H9 (cell line): Measurements from ENCODE around the gene NT5C2. TPM values are rescaled to one million over a fixed set of nuclear protein-coding genes. Genes with fewer than 3 reads are reported as not detected.
A peak's percentile ranks its signal among the peaks of the same experiment; 100 is the strongest.
"Not testable (repeated sequence)": the region's sequence is repeated elsewhere in the genome, so short reads cannot be mapped to it uniquely, and the experiment has no call there.

Experiments used
- DNase-seq: peaks from one replicate; pipeline ENCODE4 v3.0.0-alpha.2; 2017
- H2AFZ ChIP-seq: one replicate; pipeline ENCODE4 v1.6.1; 2013; ENCODE audit warnings: mild to moderate bottlenecking, low read length, control low read depth, moderate library complexity
- H2AK5ac ChIP-seq: 2 replicates; pipeline ENCODE4 v1.6.1; 2013; ENCODE audit warnings: low read length, control low read depth, mixed read lengths; ENCODE audit not compliant: insufficient read length
- H2BK120ac ChIP-seq: one replicate; pipeline ENCODE4 v1.6.1; 2013; ENCODE audit warnings: low read depth, mild to moderate bottlenecking, low read length, control low read depth, inconsistent platforms; ENCODE audit not compliant: poor library complexity, severe bottlenecking
- H2BK12ac ChIP-seq: 2 replicates; pipeline ENCODE4 v1.6.1; 2013; ENCODE audit warnings: low read length, control low read depth, mixed read lengths, low read depth; ENCODE audit not compliant: insufficient read length
- H2BK15ac ChIP-seq: 2 replicates; pipeline ENCODE4 v1.6.1; 2013; ENCODE audit warnings: low read depth, low read length, control low read depth
- H2BK20ac ChIP-seq: one replicate; pipeline ENCODE4 v1.6.1; 2013; ENCODE audit warnings: low read depth, mild to moderate bottlenecking, low read length, control low read depth, inconsistent platforms; ENCODE audit not compliant: poor library complexity, severe bottlenecking
- H2BK5ac ChIP-seq: 2 replicates; pipeline ENCODE4 v1.6.1; 2013; ENCODE audit warnings: low read length, control low read depth, mixed read lengths; ENCODE audit not compliant: insufficient read length
- H3K14ac ChIP-seq: 2 replicates; pipeline ENCODE4 v1.6.1; 2013; ENCODE audit warnings: low read length, control low read depth; ENCODE audit not compliant: insufficient read depth
- H3K18ac ChIP-seq: 2 replicates; pipeline ENCODE4 v1.6.1; 2013; ENCODE audit warnings: low read depth, mild to moderate bottlenecking, mixed read lengths, low read length, control low read depth; ENCODE audit not compliant: insufficient read length
- H3K23ac ChIP-seq: 2 replicates; pipeline ENCODE4 v1.6.1; 2013; ENCODE audit warnings: low read length, control low read depth, mixed read lengths, low read depth; ENCODE audit not compliant: insufficient read length
- H3K23me2 ChIP-seq: 2 replicates; pipeline ENCODE4 v1.6.1; 2013; ENCODE audit warnings: low read depth, mild to moderate bottlenecking, mixed read lengths, low read length, control low read depth; ENCODE audit not compliant: insufficient read length, poor library complexity, severe bottlenecking
- H3K27ac ChIP-seq: 2 replicates; pipeline ENCODE4 v1.5.1; 2013; ENCODE audit warnings: low read length, control low read depth, mixed read lengths, low read depth; ENCODE audit not compliant: insufficient read length
- H3K27me3 ChIP-seq: 2 replicates; pipeline ENCODE4 v1.6.1; 2013; ENCODE audit warnings: low read length, control low read depth, inconsistent platforms; ENCODE audit not compliant: insufficient read depth
- H3K4ac ChIP-seq: 2 replicates; pipeline ENCODE4 v1.6.1; 2013; ENCODE audit warnings: low read depth, mild to moderate bottlenecking, control low read depth, inconsistent platforms, low read length, moderate library complexity
- H3K4me1 ChIP-seq: 2 replicates; pipeline ENCODE4 v1.6.1; 2013; ENCODE audit warnings: low read length, control low read depth, inconsistent platforms; ENCODE audit not compliant: insufficient read depth
- H3K4me2 ChIP-seq: 2 replicates; pipeline ENCODE4 v1.6.1; 2013; ENCODE audit warnings: low read length, control low read depth, mixed read lengths; ENCODE audit not compliant: insufficient read length, insufficient read depth
- H3K56ac ChIP-seq: 2 replicates; pipeline ENCODE4 v1.6.1; 2013; ENCODE audit warnings: low read depth, mild to moderate bottlenecking, mixed read lengths, low read length, control low read depth; ENCODE audit not compliant: insufficient read length
- H3K79me1 ChIP-seq: 2 replicates; pipeline ENCODE4 v1.6.1; 2013; ENCODE audit warnings: low read depth, mild to moderate bottlenecking, moderate library complexity, low read length, control low read depth, inconsistent platforms; ENCODE audit not compliant: insufficient read depth, poor library complexity, severe bottlenecking
- H3K79me2 ChIP-seq: 2 replicates; pipeline ENCODE4 v1.6.1; 2013; ENCODE audit warnings: low read length, control low read depth, inconsistent platforms; ENCODE audit not compliant: insufficient read depth
- H3K9ac ChIP-seq: 2 replicates; pipeline ENCODE4 v1.6.1; 2013; ENCODE audit warnings: low read length, control low read depth, mixed read lengths; ENCODE audit not compliant: insufficient read length; ENCODE audit errors: extremely low read depth
- H3K9me3 ChIP-seq: one replicate; pipeline ENCODE4 v1.6.1; 2013; ENCODE audit warnings: low read depth, low read length, inconsistent platforms; ENCODE audit not compliant: control insufficient read depth
- H3T11ph ChIP-seq: one replicate; pipeline ENCODE4 v1.6.1; 2013; ENCODE audit warnings: mild to moderate bottlenecking, low read length, control low read depth, inconsistent platforms
- H4K20me1 ChIP-seq: one replicate; pipeline ENCODE4 v1.6.1; 2013; ENCODE audit not compliant: control insufficient read depth, insufficient read length, insufficient read depth
- H4K5ac ChIP-seq: 2 replicates; pipeline ENCODE4 v1.6.1; 2013; ENCODE audit warnings: low read depth, mild to moderate bottlenecking, mixed read lengths, low read length, control low read depth; ENCODE audit not compliant: insufficient read length
- H4K8ac ChIP-seq: replicated peaks from 2 replicates; pipeline ENCODE4 v1.6.1; 2013; ENCODE audit warnings: low read length, control low read depth, mixed read lengths, low read depth; ENCODE audit not compliant: insufficient read length
- H4K91ac ChIP-seq: 2 replicates; pipeline ENCODE4 v1.6.1; 2013; ENCODE audit warnings: low read depth, mild to moderate bottlenecking, moderate library complexity, mixed read lengths, low read length, control low read depth; ENCODE audit not compliant: insufficient read length
- H3K27ac Mint-ChIP-seq, 3 experiments: 2 replicates in 2 of 3; 3 replicates in 1 of 3; pipeline ENCODE4 v1.8.0; 2020 to 2021; ENCODE audit warnings: mixed read lengths in 3 of 3, mild to moderate bottlenecking in 1 of 3, moderate library complexity in 1 of 3
- H3K27me3 Mint-ChIP-seq: 2 replicates; pipeline ENCODE4 v1.8.0; 2021; ENCODE audit warnings: low read depth, mild to moderate bottlenecking, moderate library complexity, mixed read lengths
- H3K36me3 Mint-ChIP-seq, 3 experiments: 2 replicates in 2 of 3; 3 replicates in 1 of 3; pipeline ENCODE4 v1.8.0; 2020 to 2021; ENCODE audit warnings: low read depth in 3 of 3, mixed read lengths in 3 of 3; ENCODE audit not compliant: insufficient read depth in 1 of 3
- H3K4me1 Mint-ChIP-seq, 2 experiments: 2 replicates each; pipeline ENCODE4 v1.8.0; 2020; ENCODE audit warnings: mixed read lengths in 2 of 2
- H3K4me3 Mint-ChIP-seq, 2 experiments: 2 replicates in 1 of 2; 3 replicates in 1 of 2; pipeline ENCODE4 v1.8.0; 2020 to 2021; ENCODE audit warnings: mild to moderate bottlenecking in 2 of 2, mixed read lengths in 2 of 2, moderate library complexity in 1 of 2
- H3K9me3 Mint-ChIP-seq, 2 experiments: 2 replicates in 1 of 2; 3 replicates in 1 of 2; pipeline ENCODE4 v1.8.0; 2020; ENCODE audit warnings: mild to moderate bottlenecking in 2 of 2, mixed read lengths in 2 of 2, moderate library complexity in 1 of 2
- WGBS: extraction: QIAGEN DNeasy Blood & Tissue Kit; methylation state at CpG from one replicate; pipeline ENCODE4 v1.1.7; 2013; ENCODE audit warnings: missing lambda C conversion rate, low lambda C conversion rate, mixed read lengths; ENCODE audit not compliant: insufficient read length; ENCODE audit errors: extremely low coverage; 5-methylcytosine and 5-hydroxymethylcytosine counted together
- total RNA-seq: library from RNA; stranded (reverse); gene quantifications from 2 replicates; pipeline ENCODE4 v1.2.1, GENCODE V29; 2021
- TF ChIP-seq, protein P1 (sequence below): fragments of 200-600 bp; sonication (generic); conservative IDR thresholded peaks from 3 replicates; pipeline ENCODE4 v1.8.0; 2021; ENCODE audit warnings: antibody characterized with exemption, mild to moderate bottlenecking

Gene NT5C2
- total RNA-seq, 1 experiment from 2014 or later: 69.6 TPM

DNA sequence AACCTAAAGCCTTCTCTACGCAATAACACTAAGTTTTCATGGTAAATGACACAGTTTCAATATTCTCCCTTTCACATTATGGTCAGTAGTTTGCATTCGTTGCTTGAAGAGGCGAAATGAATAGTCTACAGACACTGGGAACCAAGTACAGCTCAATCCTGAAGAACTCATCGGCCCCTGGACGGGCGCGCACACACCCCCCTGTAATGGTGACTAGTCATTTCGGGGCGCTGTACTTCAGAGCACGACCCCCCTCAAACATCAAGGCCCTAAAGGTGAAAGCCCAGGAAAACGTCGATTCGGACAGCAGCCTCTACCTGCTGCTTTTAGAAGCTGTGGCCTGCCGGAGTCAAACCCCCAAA, 1.0 kb downstream of the NT5C2 start:
- Histone ChIP-seq H4K91ac (no peak overlapping the region), H2BK120ac (no peak overlapping the region), H3K18ac (peak overlapping the region; percentile 32), H2BK12ac (no peak overlapping the region), H3K4me1 (peaks cover 6% of the 10 kb centered on the region; the same call in 1 of the 2 replicates), H2AK5ac (no peak overlapping the region), H3K56ac (no peak overlapping the region), H3K14ac (peak overlapping the region; percentile 98), H2AFZ (no peak overlapping the region), H3T11ph (no peak overlapping the region), H3K27ac (no peak overlapping the region), H3K4me2 (peak overlapping the region; percentile 92), H3K9ac (peak overlapping the region; percentile 86), H2BK15ac (no peak overlapping the region), H4K5ac (no peak overlapping the region), H4K8ac (no peak overlapping the region), H2BK20ac (no peak overlapping the region), H3K4ac (peak overlapping the region; percentile 62; the same call in 1 of the 2 replicates), H3K27me3 (no peaks in the 10 kb centered on the region), H4K20me1 (no peaks in the 10 kb centered on the region), H3K23me2 (peaks cover 9% of the 10 kb centered on the region), H3K79me2 (peaks cover 26% of the 10 kb centered on the region; the same call in 1 of the 2 replicates), H3K23ac (no peak overlapping the region), H2BK5ac (no peak overlapping the region), H3K9me3 (no peaks in the 10 kb centered on the region), H3K79me1 (peaks cover 16% of the 10 kb centered on the region)
- H3K4me3 Mint-ChIP-seq: peak overlapping the region; percentile 96 to 98
- no peaks in the 10 kb centered on the region; a peak in 1 of 5 replicates for H3K9me3 Mint-ChIP-seq
- peaks cover 12% of the 10 kb centered on the region for H3K27me3 Mint-ChIP-seq
- TF ChIP-seq, protein P1, sequence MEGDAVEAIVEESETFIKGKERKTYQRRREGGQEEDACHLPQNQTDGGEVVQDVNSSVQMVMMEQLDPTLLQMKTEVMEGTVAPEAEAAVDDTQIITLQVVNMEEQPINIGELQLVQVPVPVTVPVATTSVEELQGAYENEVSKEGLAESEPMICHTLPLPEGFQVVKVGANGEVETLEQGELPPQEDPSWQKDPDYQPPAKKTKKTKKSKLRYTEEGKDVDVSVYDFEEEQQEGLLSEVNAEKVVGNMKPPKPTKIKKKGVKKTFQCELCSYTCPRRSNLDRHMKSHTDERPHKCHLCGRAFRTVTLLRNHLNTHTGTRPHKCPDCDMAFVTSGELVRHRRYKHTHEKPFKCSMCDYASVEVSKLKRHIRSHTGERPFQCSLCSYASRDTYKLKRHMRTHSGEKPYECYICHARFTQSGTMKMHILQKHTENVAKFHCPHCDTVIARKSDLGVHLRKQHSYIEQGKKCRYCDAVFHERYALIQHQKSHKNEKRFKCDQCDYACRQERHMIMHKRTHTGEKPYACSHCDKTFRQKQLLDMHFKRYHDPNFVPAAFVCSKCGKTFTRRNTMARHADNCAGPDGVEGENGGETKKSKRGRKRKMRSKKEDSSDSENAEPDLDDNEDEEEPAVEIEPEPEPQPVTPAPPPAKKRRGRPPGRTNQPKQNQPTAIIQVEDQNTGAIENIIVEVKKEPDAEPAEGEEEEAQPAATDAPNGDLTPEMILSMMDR: no peak
- H3K4me1 Mint-ChIP-seq: peaks cover 30 to 34% of the 10 kb centered on the region in 2 experiments
- DNase-seq: no peak
- H3K27ac Mint-ChIP-seq: peak overlapping the region; percentile 22 to 99 (median 96)
- WGBS: no CpG with 5 or more reads among the region's 14 CpGs
- no peaks in the 10 kb centered on the region; a peak in 2 of 7 replicates for H3K36me3 Mint-ChIP-seq

DNA sequence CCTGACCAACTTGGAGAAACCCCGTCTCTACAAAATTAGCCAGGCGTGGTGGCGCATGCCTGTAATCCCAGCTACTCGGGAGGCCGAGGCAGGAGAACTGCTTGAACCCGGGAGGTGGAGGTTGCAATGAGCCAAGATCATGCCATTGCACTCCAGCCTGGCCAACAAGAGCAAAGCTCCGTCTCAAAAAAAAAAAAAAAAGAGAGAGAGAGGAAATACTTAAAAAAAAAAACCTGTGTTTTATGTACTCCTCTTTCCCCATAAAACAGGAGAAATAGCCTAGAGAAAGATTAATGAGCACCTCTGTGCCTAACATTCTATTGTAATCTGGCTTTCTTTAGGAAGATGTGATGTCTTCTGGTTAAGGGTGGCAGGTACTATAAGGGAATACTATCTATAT, 1.9 kb downstream of the NT5C2 start:
- Mint-ChIP-seq H3K4me3 (peak overlapping the region; percentile 48 to 96; a peak in 3 of 5 replicates), H3K27me3 (peaks cover 12% of the 10 kb centered on the region), H3K4me1 (peaks cover 30 to 36% of the 10 kb centered on the region in 2 experiments)
- H3K9me3 ChIP-seq, H3K18ac ChIP-seq, H2BK15ac ChIP-seq, H3K14ac ChIP-seq, H3K36me3 Mint-ChIP-seq, H4K20me1 ChIP-seq, H4K91ac ChIP-seq, DNase-seq, H3K27ac ChIP-seq, H2BK5ac ChIP-seq, H2AFZ ChIP-seq, H3K23ac ChIP-seq, H2AK5ac ChIP-seq, H4K5ac ChIP-seq, H2BK120ac ChIP-seq, H3K4me1 ChIP-seq, H3K27ac Mint-ChIP-seq, H3K9ac ChIP-seq, H2BK20ac ChIP-seq, H3K23me2 ChIP-seq, H2BK12ac ChIP-seq, H3K9me3 Mint-ChIP-seq, H3K56ac ChIP-seq, H3K27me3 ChIP-seq, H3K4ac ChIP-seq, H3T11ph ChIP-seq, H4K8ac ChIP-seq: not testable (repeated sequence)
- Histone ChIP-seq H3K79me2 (peaks cover 26% of the 10 kb centered on the region; the same call in 1 of the 2 replicates), H3K79me1 (peaks cover 16% of the 10 kb centered on the region), H3K4me2 (peak overlapping the region; percentile 92)
- no CpG with 5 or more reads among the region's 7 CpGs for WGBS
